Measurements from ENCODE around the gene ARSK.

ARSK gene

DNA sequence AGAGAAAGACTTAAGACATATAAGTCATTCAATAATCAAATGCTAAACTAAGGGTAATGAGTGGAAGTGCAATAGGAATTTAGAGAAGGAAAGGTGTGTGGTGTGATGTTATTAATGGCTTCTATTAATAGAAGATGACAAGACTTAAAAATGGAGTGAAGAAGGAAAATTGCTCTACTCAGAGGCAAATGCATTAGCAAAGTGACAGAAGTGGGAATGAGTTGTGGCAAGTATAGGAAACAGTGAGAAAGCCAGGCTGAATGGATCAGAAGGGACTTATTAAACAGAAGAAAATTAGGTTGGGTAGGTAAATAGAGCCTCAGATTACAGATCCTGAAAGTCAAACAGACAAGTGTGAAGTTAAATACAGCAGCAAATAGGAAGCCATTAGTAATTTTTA lies 5.9 kb upstream of the ARSK start:
- Histone ChIP-seq H3K36me3 (ENCODE audit: insufficient read depth, low read length) (peaks cover 69% of the 10 kb centered on the region), H3K9ac (ENCODE audit: insufficient read length) (no peak overlapping the region), H3K9me3 (ENCODE audit: low read depth, low read length) (no peaks in the 10 kb centered on the region; the same call in 1 of the 2 replicates), H3K4me3 (no peak overlapping the region), H3K27ac (no peak overlapping the region)
- TF ChIP-seq EZH2 (IDR thresholded peaks at IDR 0.05) (no peak), FOXP2 (optimal IDR thresholded peaks at IDR 0.05; ENCODE audit: control extremely low read depth, extremely low read length, insufficient read depth) (no peak), POLR2AphosphoS5 (IDR thresholded peaks at IDR 0.05; ENCODE audit: borderline replicate concordance, low read depth, low read length) (no peak)
- no peak for DNase-seq (ENCODE audit: low read depth, low spot score)

DNA sequence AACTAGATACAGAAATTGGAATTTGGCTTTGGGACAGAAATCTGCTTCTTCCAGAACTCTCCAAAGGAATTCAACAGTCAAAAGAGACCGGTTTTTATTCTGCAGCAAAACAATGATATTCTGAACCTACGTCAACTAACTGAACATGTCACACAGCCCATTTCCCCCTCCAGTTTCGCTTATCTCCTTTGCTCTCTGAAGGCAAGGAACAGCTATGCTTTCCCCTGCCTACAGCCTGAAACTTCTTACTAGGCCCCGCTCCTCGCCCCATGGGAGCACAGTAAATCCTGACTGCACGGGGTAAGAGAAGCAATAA lies 612 bp upstream of the ARSK start:
- H3K9me3 ChIP-seq (ENCODE audit: low read depth, low read length) = no peaks in the 10 kb centered on the region
- peaks cover 24% of the 10 kb centered on the region for H3K36me3 ChIP-seq (ENCODE audit: insufficient read depth, low read length)
- H3K4me3 ChIP-seq = peak overlapping the region; percentile 81
- no peak overlapping the region for H3K27ac ChIP-seq
- H3K9ac ChIP-seq (ENCODE audit: insufficient read length) = peak overlapping the region; percentile 73
- TF ChIP-seq EZH2 (IDR thresholded peaks at IDR 0.05) (no peak), FOXP2 (optimal IDR thresholded peaks at IDR 0.05; ENCODE audit: control extremely low read depth, extremely low read length, insufficient read depth) (no peak), POLR2AphosphoS5 (IDR thresholded peaks at IDR 0.05; ENCODE audit: borderline replicate concordance, low read depth, low read length) (no peak)
- no peak for DNase-seq (ENCODE audit: low read depth, low spot score)

DNA sequence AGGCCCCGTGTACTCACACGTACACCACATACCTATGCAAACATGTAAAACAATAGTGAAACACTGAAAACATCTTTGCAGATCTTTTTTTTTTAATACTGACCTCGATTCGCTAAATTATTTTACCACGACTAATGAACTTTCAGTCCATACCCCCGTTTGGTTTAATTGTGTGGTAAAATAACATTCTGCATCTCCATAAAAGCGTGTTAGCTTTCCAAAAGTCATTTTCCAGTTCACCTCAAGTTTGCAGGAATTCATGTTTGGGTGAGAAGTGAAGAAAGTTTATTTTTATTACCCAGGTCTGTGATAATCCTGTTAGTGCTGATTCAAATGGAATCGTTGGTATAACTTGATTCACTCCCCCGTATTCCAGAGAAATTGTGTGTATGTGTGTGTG lies 652 bp downstream of the ARSK start:
- peak overlapping the region; percentile 81 for H3K4me3 ChIP-seq
- TF ChIP-seq POLR2AphosphoS5 (IDR thresholded peaks at IDR 0.05; ENCODE audit: borderline replicate concordance, low read depth, low read length) = no peak
- H3K27ac ChIP-seq = no peak overlapping the region
- H3K9me3 ChIP-seq (ENCODE audit: low read depth, low read length) = no peaks in the 10 kb centered on the region
- no peak for DNase-seq (ENCODE audit: low read depth, low spot score)
- peak overlapping the region; percentile 72 for H3K9ac ChIP-seq (ENCODE audit: insufficient read length)
- H3K36me3 ChIP-seq (ENCODE audit: insufficient read depth, low read length) = peaks cover 12% of the 10 kb centered on the region

DNA sequence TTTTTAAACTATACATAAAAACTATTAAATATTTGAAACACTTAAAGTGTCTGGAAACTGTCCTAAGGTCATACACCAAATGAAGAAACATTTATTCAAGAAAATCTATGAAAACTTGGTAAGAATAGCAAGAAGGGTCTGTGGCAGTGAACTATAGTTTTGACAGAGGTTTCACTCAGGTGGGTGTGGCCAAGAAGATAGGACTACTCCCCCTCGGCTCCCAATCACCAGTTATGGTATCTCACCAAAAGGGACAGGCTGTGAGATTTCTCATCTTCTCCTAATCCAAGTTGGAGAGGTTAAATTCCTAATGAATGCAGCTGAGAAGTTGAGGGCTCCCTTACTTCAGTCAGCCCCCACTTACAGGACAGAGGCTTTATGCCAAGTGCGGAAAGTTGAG lies 2.9 kb downstream of the ARSK start:
- DNase-seq (ENCODE audit: low read depth, low spot score) = no peak
- Histone ChIP-seq H3K9me3 (ENCODE audit: low read depth, low read length) (no peaks in the 10 kb centered on the region), H3K4me3 (no peak overlapping the region), H3K36me3 (ENCODE audit: insufficient read depth, low read length) (peaks cover 4% of the 10 kb centered on the region), H3K9ac (ENCODE audit: insufficient read length) (no peak overlapping the region), H3K27ac (no peak overlapping the region)
- TF ChIP-seq EZH2 (IDR thresholded peaks at IDR 0.05) = no peak
- TF ChIP-seq FOXP2 (optimal IDR thresholded peaks at IDR 0.05; ENCODE audit: control extremely low read depth, extremely low read length, insufficient read depth) = no peak

DNA sequence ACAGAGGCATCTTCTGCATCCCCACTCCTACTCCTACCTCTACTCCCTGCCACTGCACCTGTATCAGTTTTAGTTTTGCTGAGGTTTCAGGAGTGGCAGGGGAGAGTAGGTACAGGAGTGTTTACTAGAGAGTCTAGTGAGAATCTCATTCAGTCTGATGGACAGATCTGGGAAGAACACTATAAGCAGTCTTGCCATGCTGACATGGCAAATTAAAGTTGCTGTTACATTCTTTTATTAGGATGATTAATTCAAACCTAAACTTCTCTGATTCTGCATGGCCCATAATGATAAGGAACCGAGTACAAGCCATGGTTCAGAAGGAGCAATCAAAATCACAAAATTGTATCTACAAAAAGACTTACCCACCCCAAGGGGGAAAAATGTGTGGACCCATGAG lies 7.4 kb downstream of the ARSK start:
- no peak for DNase-seq (ENCODE audit: low read depth, low spot score)
- TF ChIP-seq FOXP2 (optimal IDR thresholded peaks at IDR 0.05; ENCODE audit: control extremely low read depth, extremely low read length, insufficient read depth) (no peak), EZH2 (IDR thresholded peaks at IDR 0.05) (no peak), POLR2AphosphoS5 (IDR thresholded peaks at IDR 0.05; ENCODE audit: borderline replicate concordance, low read depth, low read length) (no peak)
- Histone ChIP-seq H3K9ac (ENCODE audit: insufficient read length) (no peak overlapping the region), H3K4me3 (no peak overlapping the region), H3K9me3 (ENCODE audit: low read depth, low read length) (no peaks in the 10 kb centered on the region), H3K36me3 (ENCODE audit: insufficient read depth, low read length) (no peaks in the 10 kb centered on the region), H3K27ac (no peak overlapping the region)

GRCh38 chr5:95563367-95563766 lies 8.5 kb downstream of the ARSK start:
- H3K36me3 ChIP-seq (ENCODE audit: insufficient read depth, low read length) = no peaks in the 10 kb centered on the region; the same call in 1 of the 2 replicates
- H3K4me3 ChIP-seq = no peak overlapping the region
- no peak overlapping the region for H3K27ac ChIP-seq
- H3K9ac ChIP-seq (ENCODE audit: insufficient read length) = no peak overlapping the region
- no peak for TF ChIP-seq FOXP2 (optimal IDR thresholded peaks at IDR 0.05; ENCODE audit: control extremely low read depth, extremely low read length, insufficient read depth)
- no peak for TF ChIP-seq EZH2 (IDR thresholded peaks at IDR 0.05)
- TF ChIP-seq POLR2AphosphoS5 (IDR thresholded peaks at IDR 0.05; ENCODE audit: borderline replicate concordance, low read depth, low read length) = no peak
- no peak for DNase-seq (ENCODE audit: low read depth, low spot score)
- H3K9me3 ChIP-seq (ENCODE audit: low read depth, low read length) = no peaks in the 10 kb centered on the region

- no peak overlapping the region for H3K9ac ChIP-seq (ENCODE audit: insufficient read length)
- no peak overlapping the region for H3K27ac ChIP-seq
- TF ChIP-seq FOXP2 (optimal IDR thresholded peaks at IDR 0.05; ENCODE audit: control extremely low read depth, extremely low read length, insufficient read depth) = no peak
- no peak for DNase-seq (ENCODE audit: low read depth, low spot score)
- H3K36me3 ChIP-seq (ENCODE audit: insufficient read depth, low read length) = no peaks in the 10 kb centered on the region; the same call in 1 of the 2 replicates
- no peaks in the 10 kb centered on the region for H3K9me3 ChIP-seq (ENCODE audit: low read depth, low read length)
- no peak overlapping the region for H3K4me3 ChIP-seq
Measured at GRCh38 chr5:95564450-95564849, 9.5 kb downstream of the ARSK start.

DNA sequence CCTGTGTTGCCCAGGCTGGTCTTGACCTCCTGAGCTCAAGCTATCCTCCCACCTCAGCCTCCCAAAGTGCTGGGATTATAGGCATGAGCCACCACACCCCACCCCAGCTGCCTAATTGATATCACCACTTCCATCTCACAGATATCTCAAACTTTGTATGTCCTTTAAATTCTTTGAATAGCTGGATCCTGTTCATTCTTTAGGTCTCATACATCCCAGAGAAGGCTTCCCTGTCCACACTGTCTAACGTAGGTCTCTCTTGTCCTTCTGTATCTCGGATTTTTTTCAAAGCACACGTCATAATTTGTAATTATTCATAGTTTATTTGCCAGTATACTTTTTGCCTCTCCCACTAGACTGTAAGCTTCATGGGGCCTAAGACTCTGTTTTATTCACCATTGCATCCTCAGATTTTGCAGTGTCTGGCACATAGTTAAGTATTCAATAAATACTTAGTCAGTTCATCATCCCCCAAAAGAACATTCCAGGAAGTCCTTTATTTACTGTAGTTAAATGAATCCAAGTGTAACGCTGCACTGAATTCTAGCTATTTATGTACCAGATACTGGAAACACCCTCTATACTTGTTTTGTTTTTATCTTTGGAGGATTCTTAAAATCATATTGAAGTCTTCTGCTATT lies 10.5 kb downstream of the ARSK start:
- H3K4me3 ChIP-seq = no peak overlapping the region
- no peaks in the 10 kb centered on the region for H3K9me3 ChIP-seq (ENCODE audit: low read depth, low read length)
- H3K36me3 ChIP-seq (ENCODE audit: insufficient read depth, low read length) = no peaks in the 10 kb centered on the region; the same call in 1 of the 2 replicates
- no peak for DNase-seq (ENCODE audit: low read depth, low spot score)
- H3K9ac ChIP-seq (ENCODE audit: insufficient read length) = no peak overlapping the region
- no peak for TF ChIP-seq FOXP2 (optimal IDR thresholded peaks at IDR 0.05; ENCODE audit: control extremely low read depth, extremely low read length, insufficient read depth)
- no peak for TF ChIP-seq POLR2AphosphoS5 (IDR thresholded peaks at IDR 0.05; ENCODE audit: borderline replicate concordance, low read depth, low read length)
- TF ChIP-seq EZH2 (IDR thresholded peaks at IDR 0.05) = no peak
- no peak overlapping the region for H3K27ac ChIP-seq

GRCh38 chr5:95572016-95572415 lies 17.1 kb downstream of the ARSK start:
- TF ChIP-seq POLR2AphosphoS5 (IDR thresholded peaks at IDR 0.05; ENCODE audit: borderline replicate concordance, low read depth, low read length) (no peak), EZH2 (IDR thresholded peaks at IDR 0.05) (no peak), FOXP2 (optimal IDR thresholded peaks at IDR 0.05; ENCODE audit: control extremely low read depth, extremely low read length, insufficient read depth) (no peak)
- no peak overlapping the region for H3K27ac ChIP-seq
- H3K4me3 ChIP-seq = no peak overlapping the region
- H3K9me3 ChIP-seq (ENCODE audit: low read depth, low read length) = no peaks in the 10 kb centered on the region
- H3K36me3 ChIP-seq (ENCODE audit: insufficient read depth, low read length) = peaks cover 6% of the 10 kb centered on the region; the same call in 1 of the 2 replicates
- DNase-seq (ENCODE audit: low read depth, low spot score) = no peak
- H3K9ac ChIP-seq (ENCODE audit: insufficient read length) = no peak overlapping the region
